IMR-90 (cell line): ENCODE measurements around the gene SSH2. TPM values are rescaled to one million over a fixed set of nuclear protein-coding genes. Genes with fewer than 3 reads are reported as not detected.

Source experiments
- ATAC-seq: fragments of 200-7000 bp; cut with Tn5 transposase; 2 replicates; pipeline ENCODE4 v1.9.1; 2020; ENCODE audit warnings: low read depth, mild to moderate bottlenecking, moderate library complexity
- BruUV-seq: library from RNA; stranded (reverse); fragments of 400-500 nt; replicated peaks from 2 replicates; lab custom pipeline; 2021; lab: Mats Ljungman, UMichigan
- CTCF ChIA-PET: fragments of 300-600 bp; formaldehyde crosslinking; extraction: SDS; loops from one replicate; lab custom pipeline; 2021; ENCODE audit warnings: antibody characterized with exemption; lab: Yijun Ruan, JAX
- POLR2A ChIA-PET: fragments of 300-600 bp; sonication (Branson Sonifier 250); formaldehyde crosslinking; loops from one replicate; lab custom pipeline; 2022; ENCODE audit warnings: antibody characterized with exemption; ENCODE audit not compliant: unreplicated experiment; lab: Charles Lee
- DNase-seq: peaks from one replicate; pipeline ENCODE4 v3.0.0; 2013
- H2AFZ ChIP-seq: replicated peaks from 2 replicates; pipeline ENCODE3; 2013; ENCODE audit warnings: low read length, mild to moderate bottlenecking; ENCODE audit not compliant: poor library complexity
- H2AK5ac ChIP-seq: 2 replicates; pipeline ENCODE4 v1.6.1; 2013; ENCODE audit warnings: low read depth, low read length, inconsistent platforms
- H2AK9ac ChIP-seq: replicated peaks from 2 replicates; pipeline ENCODE3; 2013; ENCODE audit warnings: mild to moderate bottlenecking, low read depth, low read length, moderate library complexity; ENCODE audit not compliant: poor library complexity
- H2BK120ac ChIP-seq: 2 replicates; pipeline ENCODE4 v1.6.1; 2013; ENCODE audit warnings: low read depth, low read length, inconsistent platforms
- H2BK15ac ChIP-seq: 3 replicates; pipeline ENCODE4 v1.6.1; 2013; ENCODE audit warnings: low read depth, low read length, inconsistent platforms
- H2BK20ac ChIP-seq: 2 replicates; pipeline ENCODE4 v1.6.1; 2013; ENCODE audit warnings: low read depth, mild to moderate bottlenecking, inconsistent platforms, low read length, moderate library complexity
- H2BK5ac ChIP-seq: 2 replicates; pipeline ENCODE4 v1.6.1; 2013; ENCODE audit warnings: mild to moderate bottlenecking, low read depth, low read length, inconsistent platforms; ENCODE audit not compliant: poor library complexity, severe bottlenecking
- H3K14ac ChIP-seq: replicated peaks from 2 replicates; pipeline ENCODE4 v1.6.1; 2013; ENCODE audit warnings: low read depth, low read length, inconsistent platforms
- H3K18ac ChIP-seq: 2 replicates; pipeline ENCODE4 v1.6.1; 2013; ENCODE audit warnings: low read depth, low read length, control low read depth
- H3K23ac ChIP-seq: 2 replicates; pipeline ENCODE4 v1.6.1; 2013; ENCODE audit warnings: low read depth, low read length, inconsistent platforms
- H3K27ac ChIP-seq: 2 replicates; pipeline ENCODE4 v1.5.1; 2013; ENCODE audit warnings: mild to moderate bottlenecking, control low read depth, low read length; ENCODE audit not compliant: insufficient read depth
- H3K27me3 ChIP-seq: 2 replicates; pipeline ENCODE4 v1.6.1; 2013; ENCODE audit warnings: low read length; ENCODE audit not compliant: control insufficient read depth, insufficient read depth
- H3K36me3 ChIP-seq: 2 replicates; pipeline ENCODE4 v1.6.1; 2013; ENCODE audit warnings: low read length, mixed read lengths; ENCODE audit not compliant: control insufficient read depth, insufficient read depth
- H3K4ac ChIP-seq: 2 replicates; pipeline ENCODE4 v1.6.1; 2013; ENCODE audit warnings: low read depth, low read length, inconsistent platforms
- H3K4me1 ChIP-seq: 2 replicates; pipeline ENCODE4 v1.6.1; 2013; ENCODE audit warnings: low read length, mixed read lengths; ENCODE audit not compliant: control insufficient read depth, insufficient read depth
- H3K4me2 ChIP-seq: 2 replicates; pipeline ENCODE4 v1.6.1; 2013; ENCODE audit warnings: low read depth, mild to moderate bottlenecking, control low read depth, low read length, moderate library complexity
- H3K4me3 ChIP-seq: 2 replicates; pipeline ENCODE4 v1.5.1; 2013; ENCODE audit warnings: low read depth, mild to moderate bottlenecking, control low read depth, low read length, moderate library complexity; ENCODE audit not compliant: insufficient read depth
- H3K56ac ChIP-seq: 2 replicates; pipeline ENCODE4 v1.6.1; 2013; ENCODE audit warnings: low read length, inconsistent platforms; ENCODE audit not compliant: insufficient read depth; ENCODE audit errors: extremely low read depth
- H3K79me1 ChIP-seq, 2 experiments: 2 replicates each; pipeline ENCODE4 v1.6.1; 2013; ENCODE audit warnings: low read length in 2 of 2, inconsistent platforms in 1 of 2, low read depth in 1 of 2
- H3K9ac ChIP-seq: 2 replicates; pipeline ENCODE4 v1.6.1; 2013; ENCODE audit warnings: low read depth, low read length, control low read depth
- H3K9me1 ChIP-seq: 2 replicates; pipeline ENCODE4 v1.6.1; 2013; ENCODE audit warnings: low read length, inconsistent platforms; ENCODE audit not compliant: insufficient read depth
- H3K9me3 ChIP-seq: 2 replicates; pipeline ENCODE4 v1.6.1; 2013; ENCODE audit warnings: low read length; ENCODE audit not compliant: control insufficient read depth, insufficient read depth
- H4K20me1 ChIP-seq: 2 replicates; pipeline ENCODE4 v1.6.1; 2013; ENCODE audit warnings: low read length, inconsistent platforms; ENCODE audit not compliant: insufficient read depth
- H4K5ac ChIP-seq: 2 replicates; pipeline ENCODE4 v1.6.1; 2013; ENCODE audit warnings: mild to moderate bottlenecking, low read depth, low read length, control low read depth
- H4K8ac ChIP-seq, 2 experiments: 2 replicates each; pipeline ENCODE4 v1.6.1; 2013; ENCODE audit warnings: low read depth in 2 of 2, low read length in 2 of 2, control low read depth in 1 of 2, inconsistent platforms in 1 of 2
- H4K91ac ChIP-seq: 2 replicates; pipeline ENCODE4 v1.6.1; 2013; ENCODE audit warnings: low read depth, low read length, inconsistent platforms; ENCODE audit not compliant: insufficient read depth
- CHD1 ChIP-seq: IDR thresholded peaks from 2 replicates; pipeline ENCODE4 v1.6.1; 2012; ENCODE audit warnings: low read depth, low read length, improper control_type of control experiment
- RCOR1 ChIP-seq: IDR thresholded peaks from 2 replicates; pipeline ENCODE4 v1.6.1; 2012; ENCODE audit warnings: mild to moderate bottlenecking, low read length, improper control_type of control experiment; ENCODE audit not compliant: insufficient replicate concordance
- WGBS, 2 experiments: methylation state at CpG; one replicate each; pipeline versions ENCODE4 v1.1.5 to v1.1.7; 2013; ENCODE audit warnings: missing lambda C conversion rate in 2 of 2; ENCODE audit not compliant: insufficient read length in 1 of 2; ENCODE audit errors: extremely low coverage in 2 of 2; 5-methylcytosine and 5-hydroxymethylcytosine counted together
- dilution Hi-C: fragments of 300-500 bp; cut with HindIII; formaldehyde crosslinking; loops from one replicate; pipeline ENCODE4 v1.14.3; 2018; ENCODE audit warnings: low sequenced_read_pairs; ENCODE audit not compliant: unreplicated experiment
- in situ Hi-C: fragments of 300-500 bp; cut with MboI; formaldehyde crosslinking; loops from 3 replicates; pipeline ENCODE4 v1.14.3; 2019; ENCODE audit warnings: low sequenced_read_pairs, inconsistent platforms, mixed read lengths
- intact Hi-C: fragments of 100-400 bp; cut with micrococcal nuclease; formaldehyde crosslinking; loops from 2 replicates; pipeline ENCODE4 v1.10.0; 2022
- polyA plus RNA-seq, 3 experiments: library from polyadenylated mRNA; depleted of rRNA; stranded (reverse); fragments of >200 nt; gene quantifications; 2 replicates each; pipeline ENCODE4 v1.2.3, GENCODE V29; 2012; ENCODE audit warnings: low replicate concordance in 1 of 3
- total RNA-seq: library from RNA; depleted of rRNA; stranded (reverse); fragments of >200 nt; gene quantifications from 2 replicates; pipeline ENCODE4 v1.2.3, GENCODE V29; 2012
- TF ChIP-seq, protein P1 (sequence below): fragments of 150-350 bp; IDR thresholded peaks from 2 replicates; pipeline ENCODE4 v1.6.1; 2017; ENCODE audit warnings: mild to moderate bottlenecking, antibody characterized with exemption, low read length, low read depth

SSH2 gene
- total and polyA plus RNA-seq, 2 of the 4 experiments (the other 2 are of a cell fraction), result 9.3 TPM

- in situ Hi-C loops, result no loop called here
- Histone ChIP-seq H4K5ac (no peak overlapping the region), H3K14ac (no peak overlapping the region), H3K27me3 (no peaks in the 10 kb centered on the region), H3K27ac (no peak overlapping the region), H2BK5ac (no peak overlapping the region), H3K9me1 (peaks cover 3% of the 10 kb centered on the region; the same call in 1 of the 2 replicates), H3K9me3 (no peaks in the 10 kb centered on the region), H2BK20ac (no peak overlapping the region), H3K4me2 (no peak overlapping the region), H3K56ac (no peak overlapping the region), H2BK15ac (no peak overlapping the region), H2BK120ac (no peak overlapping the region), H3K18ac (no peak overlapping the region), H3K4me3 (no peak overlapping the region), H3K9ac (no peak overlapping the region), H3K23ac (no peak overlapping the region), H3K4ac (no peak overlapping the region), H3K79me1 (peaks cover 25 to 28% of the 10 kb centered on the region in 2 experiments; a peak in 3 of 4 replicates), H4K8ac (no peak overlapping the region), H2AK9ac (no peak overlapping the region), H2AK5ac (no peak overlapping the region), H4K20me1 (peaks cover 3% of the 10 kb centered on the region; the same call in 1 of the 2 replicates), H2AFZ (no peak overlapping the region), H3K36me3 (no peaks in the 10 kb centered on the region), H4K91ac (no peak overlapping the region), H3K4me1 (0 out of 2 replicates have a peak, but pooled peaks cover 2% of the 10 kb centered on the region)
- no TSS peak for BruUV-seq
- DNase-seq (no peak), ATAC-seq (no peak)
- POLR2A ChIA-PET, result no interaction called here
- CTCF ChIA-PET, result interaction anchor here (0.6 kb wide), 2 partner anchors 82 to 97 kb away, joined by 3 to 4 read pairs; no protein-coding TSS in a partner anchor
- WGBS, 2 experiments, result no CpG with 5 or more reads among the region's 5 CpGs
- TF ChIP-seq RCOR1 (no peak), CHD1 (no peak)
- TF ChIP-seq, protein P1, sequence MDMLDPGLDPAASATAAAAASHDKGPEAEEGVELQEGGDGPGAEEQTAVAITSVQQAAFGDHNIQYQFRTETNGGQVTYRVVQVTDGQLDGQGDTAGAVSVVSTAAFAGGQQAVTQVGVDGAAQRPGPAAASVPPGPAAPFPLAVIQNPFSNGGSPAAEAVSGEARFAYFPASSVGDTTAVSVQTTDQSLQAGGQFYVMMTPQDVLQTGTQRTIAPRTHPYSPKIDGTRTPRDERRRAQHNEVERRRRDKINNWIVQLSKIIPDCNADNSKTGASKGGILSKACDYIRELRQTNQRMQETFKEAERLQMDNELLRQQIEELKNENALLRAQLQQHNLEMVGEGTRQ, result no peak
- dilution Hi-C loops, result no loop called here
- intact Hi-C loops, result loop anchor here (5.0 kb wide), 1 partner anchor 40 kb away; no protein-coding TSS in a partner anchor
Observed at GRCh38 chr17:29866746-29867404, 63.2 kb downstream of the SSH2 start.
